22Rv1 (cell line): ENCODE measurements around the gene PFKFB4.

Experiments used
- CTCF ChIP-seq: fragments of 450-650 bp; IDR thresholded peaks from 2 replicates; pipeline ENCODE4 v1.5.1; 2017; ENCODE audit warnings: mild to moderate bottlenecking
- ZFX ChIP-seq: fragments of 450-650 bp; IDR thresholded peaks from 2 replicates; pipeline ENCODE4 v1.6.1; 2017; ENCODE audit warnings: antibody characterized with exemption, borderline replicate concordance

- TF ChIP-seq CTCF (no peak), ZFX (no peak)
These were observed 36.0 kb upstream of the PFKFB4 start for GRCh38 chr3:48592519-48593087.
